Ovary (tissue), 3 donors: ENCODE measurements around the gene TLR1.

Source experiments
- POLR2A ChIP-seq: fragments of 450-650 bp; IDR thresholded peaks from one replicate; pipeline ENCODE4 v1.6.1; 2017; ENCODE audit warnings: antibody characterized with exemption, mild to moderate bottlenecking, moderate library complexity
- TF ChIP-seq, protein P1 (sequence below), 3 donors: fragments of 450-650 bp in 2 of 3; fragments of 200-600 bp in 1 of 3; IDR thresholded peaks; one replicate each; pipeline versions ENCODE4 v1.5.1 to v1.8.0; 2016 to 2022; ENCODE audit warnings: antibody characterized with exemption in 3 of 3, mild to moderate bottlenecking in 1 of 3
- donor health status: DM: no; HTN: no; CAD: no.

DNA sequence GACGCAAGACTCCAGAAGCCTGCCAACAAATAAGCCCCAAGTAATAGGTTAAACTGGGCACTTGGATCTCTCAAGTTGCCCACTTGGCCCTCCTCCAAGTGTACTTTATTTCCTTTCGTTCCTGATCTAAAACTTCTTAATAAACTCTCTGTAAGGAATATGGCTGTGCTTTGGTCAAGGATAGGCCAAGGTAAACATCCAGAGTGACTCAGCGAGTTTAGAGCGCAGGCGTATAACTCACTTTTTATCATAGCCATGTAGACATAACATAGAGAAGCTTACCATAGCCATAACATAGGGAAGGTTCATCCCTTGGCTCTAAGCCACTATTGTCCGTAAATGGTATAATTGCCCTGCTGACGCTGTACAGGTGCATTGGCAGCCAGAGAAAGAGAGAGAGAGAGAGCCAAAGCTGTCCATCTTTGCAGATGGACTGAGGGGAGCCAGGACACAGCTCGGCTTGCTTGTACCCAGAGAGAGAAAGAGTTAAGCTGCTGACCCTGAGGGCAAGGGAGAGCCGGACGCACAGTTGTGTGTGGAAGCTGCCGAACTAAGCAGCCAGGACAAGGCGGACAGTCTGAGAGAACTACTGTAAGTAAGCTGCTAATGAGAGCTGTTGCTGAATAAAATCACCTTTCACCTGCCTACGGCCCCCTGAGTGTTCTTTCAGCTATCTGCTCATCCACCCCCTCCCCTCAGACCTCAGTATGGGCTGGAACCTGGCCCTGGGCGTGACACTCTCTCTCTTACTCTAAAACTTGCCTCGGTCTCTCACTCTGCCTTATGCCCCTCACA lies 1.8 kb downstream of the TLR1 start:
- no peak for TF ChIP-seq POLR2A
- TF ChIP-seq, protein P1, sequence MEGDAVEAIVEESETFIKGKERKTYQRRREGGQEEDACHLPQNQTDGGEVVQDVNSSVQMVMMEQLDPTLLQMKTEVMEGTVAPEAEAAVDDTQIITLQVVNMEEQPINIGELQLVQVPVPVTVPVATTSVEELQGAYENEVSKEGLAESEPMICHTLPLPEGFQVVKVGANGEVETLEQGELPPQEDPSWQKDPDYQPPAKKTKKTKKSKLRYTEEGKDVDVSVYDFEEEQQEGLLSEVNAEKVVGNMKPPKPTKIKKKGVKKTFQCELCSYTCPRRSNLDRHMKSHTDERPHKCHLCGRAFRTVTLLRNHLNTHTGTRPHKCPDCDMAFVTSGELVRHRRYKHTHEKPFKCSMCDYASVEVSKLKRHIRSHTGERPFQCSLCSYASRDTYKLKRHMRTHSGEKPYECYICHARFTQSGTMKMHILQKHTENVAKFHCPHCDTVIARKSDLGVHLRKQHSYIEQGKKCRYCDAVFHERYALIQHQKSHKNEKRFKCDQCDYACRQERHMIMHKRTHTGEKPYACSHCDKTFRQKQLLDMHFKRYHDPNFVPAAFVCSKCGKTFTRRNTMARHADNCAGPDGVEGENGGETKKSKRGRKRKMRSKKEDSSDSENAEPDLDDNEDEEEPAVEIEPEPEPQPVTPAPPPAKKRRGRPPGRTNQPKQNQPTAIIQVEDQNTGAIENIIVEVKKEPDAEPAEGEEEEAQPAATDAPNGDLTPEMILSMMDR (IDR thresholded peaks at IDR 0.05), result no peak
